ENCODE data around the gene UBA52.

- TF ChIP-seq POLR2AphosphoS5 (IDR thresholded peaks at IDR 0.05; ENCODE audit: borderline replicate concordance, low read depth, low read length) (no peak), EZH2 (IDR thresholded peaks at IDR 0.05) (no peak)
Observed at GRCh38 chr19:18612772-18613588, 41.3 kb downstream of the UBA52 start, which contains the start of gene TMEM59L.
